HepG2 (cell line): ENCODE measurements around the gene LGALS8. TPM values are rescaled to one million over a fixed set of nuclear protein-coding genes. Genes with fewer than 3 reads are reported as not detected.

ENCODE experiments used
- ATF6 ChIP-seq: sonication (generic); formaldehyde crosslinking; conservative IDR thresholded peaks from 2 replicates; pipeline ENCODE4 v1.4.0; 2020; ENCODE audit warnings: missing genetic modification reagents
- CCDC6 ChIP-seq: sonication (generic); formaldehyde crosslinking; IDR thresholded peaks from 2 replicates; pipeline ENCODE4 v1.8.1; 2022; ENCODE audit warnings: mild to moderate bottlenecking, missing genetic modification reagents, moderate library complexity
- DRAP1 ChIP-seq: IDR thresholded peaks from 2 replicates; pipeline ENCODE4 v1.6.1; 2016; ENCODE audit warnings: missing genetic modification reagents, missing compliant biosample characterization
- GPN1 ChIP-seq: sonication (generic); formaldehyde crosslinking; IDR thresholded peaks from 2 replicates; pipeline ENCODE4 v1.5.1; 2020; ENCODE audit warnings: missing genetic modification reagents, borderline replicate concordance
- GRHL1 ChIP-seq: sonication (generic); formaldehyde crosslinking; conservative IDR thresholded peaks from 2 replicates; pipeline ENCODE4 v1.8.0; 2022; ENCODE audit warnings: missing genetic modification reagents
- KDM4B ChIP-seq: sonication (generic); formaldehyde crosslinking; IDR thresholded peaks from 2 replicates; pipeline ENCODE4 v1.4.0; 2020; ENCODE audit warnings: missing genetic modification reagents
- RORA ChIP-seq: sonication (generic); formaldehyde crosslinking; IDR thresholded peaks from 2 replicates; pipeline ENCODE4 v1.5.0; 2020; ENCODE audit warnings: mild to moderate bottlenecking, missing genetic modification reagents, moderate library complexity
- ZNF143 ChIP-seq: sonication (generic); formaldehyde crosslinking; IDR thresholded peaks from 2 replicates; pipeline ENCODE4 v1.4.0; 2020; ENCODE audit warnings: missing genetic modification reagents
- ZNF567 ChIP-seq: sonication (generic); formaldehyde crosslinking; IDR thresholded peaks from 2 replicates; pipeline ENCODE4 v1.8.1; 2023; ENCODE audit warnings: mild to moderate bottlenecking, missing genetic modification reagents, borderline replicate concordance
- polyA plus RNA-seq, 8 experiments: library from polyadenylated mRNA; depleted of rRNA in 3 of 8; stranded (reverse) in 7 of 8; unstranded in 1 of 8; fragments of >200 nt; fragmentation: Illumina TruSeq in 4 of 8; extraction: Trizol in 4 of 8; gene quantifications; 2 replicates each; pipeline versions ENCODE4 v1.2.1 to v1.2.3, GENCODE V29; 2011 to 2016; ENCODE audit warnings: low read depth in 4 of 8, missing spikeins in 1 of 8, mixed read lengths in 1 of 8; ENCODE audit not compliant: insufficient read depth in 1 of 8
- total RNA-seq, 5 experiments: library from RNA; depleted of rRNA; stranded (reverse); fragments of >200 nt; fragmentation: Illumina TruSeq; extraction: Trizol; gene quantifications; 2 replicates each; pipeline ENCODE4 v1.2.3, GENCODE V29; 2016; ENCODE audit warnings: low read depth in 1 of 5
- TF ChIP-seq, protein P1 (sequence below): sonication (generic); formaldehyde crosslinking; IDR thresholded peaks from 2 replicates; pipeline ENCODE4 v1.5.1; 2020; ENCODE audit warnings: mild to moderate bottlenecking, missing genetic modification reagents, moderate library complexity
- TF ChIP-seq, protein P2 (sequence below): sonication (generic); formaldehyde crosslinking; IDR thresholded peaks from 2 replicates; pipeline ENCODE4 v1.5.1; 2020; ENCODE audit warnings: mild to moderate bottlenecking, missing genetic modification reagents, moderate library complexity
- TF ChIP-seq, protein P3 (sequence below): sonication (generic); IDR thresholded peaks from 2 replicates; pipeline ENCODE4 v1.6.1; 2016; ENCODE audit warnings: low read depth, borderline replicate concordance
- TF ChIP-seq, protein P4 (sequence below): IDR thresholded peaks from 2 replicates; pipeline ENCODE4 v1.4.0; 2020; ENCODE audit warnings: mild to moderate bottlenecking, missing genetic modification reagents

LGALS8 gene
- total and polyA plus RNA-seq, 2 of the 13 experiments (the other 11 are each of a cell fraction or from before 2014, with no cell fraction given) = 29.3 to 185 TPM

DNA sequence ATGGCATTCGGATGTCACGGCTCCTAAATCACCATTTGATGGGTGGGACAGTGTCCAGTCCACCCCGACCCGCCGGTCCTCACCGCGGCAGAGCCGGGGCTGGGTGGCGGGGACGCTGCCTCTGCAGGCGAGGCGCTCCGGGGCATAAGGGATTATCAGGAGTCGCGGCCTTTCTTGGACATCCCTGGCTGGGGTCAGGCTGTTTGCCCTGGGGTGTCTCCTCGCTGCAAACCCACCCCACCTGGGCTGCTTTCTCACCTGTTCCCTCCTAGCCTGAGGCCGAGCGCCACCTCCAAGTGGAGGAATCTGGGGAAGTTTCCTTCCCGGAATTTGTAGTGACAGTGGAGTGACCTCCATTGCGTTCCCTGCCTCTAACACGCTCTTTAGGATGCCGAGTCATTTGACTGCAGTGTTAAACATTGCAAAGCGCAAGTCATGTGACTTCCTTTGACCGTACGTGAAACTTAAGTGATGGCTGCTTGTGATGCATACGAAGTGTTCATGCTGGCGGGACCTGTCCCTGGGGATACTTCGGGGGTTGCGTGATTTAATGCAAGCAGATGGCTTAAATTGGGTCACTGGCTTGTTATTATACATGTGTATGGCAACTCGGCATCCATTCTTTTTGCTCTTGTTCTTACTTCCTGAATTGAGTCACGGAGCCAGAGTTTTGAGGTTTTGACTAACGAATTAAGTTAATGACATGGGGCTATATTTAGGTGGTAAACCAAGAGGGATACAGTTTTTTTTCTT, 536 bp downstream of the LGALS8 start (continued):
- TF ChIP-seq, protein P1, sequence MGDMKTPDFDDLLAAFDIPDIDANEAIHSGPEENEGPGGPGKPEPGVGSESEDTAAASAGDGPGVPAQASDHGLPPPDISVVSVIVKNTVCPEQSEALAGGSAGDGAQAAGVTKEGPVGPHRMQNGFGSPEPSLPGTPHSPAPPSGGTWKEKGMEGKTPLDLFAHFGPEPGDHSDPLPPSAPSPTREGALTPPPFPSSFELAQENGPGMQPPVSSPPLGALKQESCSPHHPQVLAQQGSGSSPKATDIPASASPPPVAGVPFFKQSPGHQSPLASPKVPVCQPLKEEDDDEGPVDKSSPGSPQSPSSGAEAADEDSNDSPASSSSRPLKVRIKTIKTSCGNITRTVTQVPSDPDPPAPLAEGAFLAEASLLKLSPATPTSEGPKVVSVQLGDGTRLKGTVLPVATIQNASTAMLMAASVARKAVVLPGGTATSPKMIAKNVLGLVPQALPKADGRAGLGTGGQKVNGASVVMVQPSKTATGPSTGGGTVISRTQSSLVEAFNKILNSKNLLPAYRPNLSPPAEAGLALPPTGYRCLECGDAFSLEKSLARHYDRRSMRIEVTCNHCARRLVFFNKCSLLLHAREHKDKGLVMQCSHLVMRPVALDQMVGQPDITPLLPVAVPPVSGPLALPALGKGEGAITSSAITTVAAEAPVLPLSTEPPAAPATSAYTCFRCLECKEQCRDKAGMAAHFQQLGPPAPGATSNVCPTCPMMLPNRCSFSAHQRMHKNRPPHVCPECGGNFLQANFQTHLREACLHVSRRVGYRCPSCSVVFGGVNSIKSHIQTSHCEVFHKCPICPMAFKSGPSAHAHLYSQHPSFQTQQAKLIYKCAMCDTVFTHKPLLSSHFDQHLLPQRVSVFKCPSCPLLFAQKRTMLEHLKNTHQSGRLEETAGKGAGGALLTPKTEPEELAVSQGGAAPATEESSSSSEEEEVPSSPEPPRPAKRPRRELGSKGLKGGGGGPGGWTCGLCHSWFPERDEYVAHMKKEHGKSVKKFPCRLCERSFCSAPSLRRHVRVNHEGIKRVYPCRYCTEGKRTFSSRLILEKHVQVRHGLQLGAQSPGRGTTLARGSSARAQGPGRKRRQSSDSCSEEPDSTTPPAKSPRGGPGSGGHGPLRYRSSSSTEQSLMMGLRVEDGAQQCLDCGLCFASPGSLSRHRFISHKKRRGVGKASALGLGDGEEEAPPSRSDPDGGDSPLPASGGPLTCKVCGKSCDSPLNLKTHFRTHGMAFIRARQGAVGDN (CRISPR knock-in tag) = peak; percentile 82
- TF ChIP-seq, protein P2, sequence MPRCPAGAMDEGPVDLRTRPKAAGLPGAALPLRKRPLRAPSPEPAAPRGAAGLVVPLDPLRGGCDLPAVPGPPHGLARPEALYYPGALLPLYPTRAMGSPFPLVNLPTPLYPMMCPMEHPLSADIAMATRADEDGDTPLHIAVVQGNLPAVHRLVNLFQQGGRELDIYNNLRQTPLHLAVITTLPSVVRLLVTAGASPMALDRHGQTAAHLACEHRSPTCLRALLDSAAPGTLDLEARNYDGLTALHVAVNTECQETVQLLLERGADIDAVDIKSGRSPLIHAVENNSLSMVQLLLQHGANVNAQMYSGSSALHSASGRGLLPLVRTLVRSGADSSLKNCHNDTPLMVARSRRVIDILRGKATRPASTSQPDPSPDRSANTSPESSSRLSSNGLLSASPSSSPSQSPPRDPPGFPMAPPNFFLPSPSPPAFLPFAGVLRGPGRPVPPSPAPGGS (CRISPR knock-in tag) = peak; percentile 26; the same call in 1 of the 2 replicates
- TF ChIP-seq GPN1 (no peak), CCDC6 (CRISPR knock-in tag) (no peak), ZNF567 (CRISPR knock-in tag) (no peak), RORA (CRISPR knock-in tag) (no peak), DRAP1 (CRISPR knock-in tag) (peak; percentile 93), ZNF143 (no peak), KDM4B (CRISPR knock-in tag) (no peak), ATF6 (no peak), GRHL1 (CRISPR knock-in tag) (no peak)
- TF ChIP-seq, protein P3, sequence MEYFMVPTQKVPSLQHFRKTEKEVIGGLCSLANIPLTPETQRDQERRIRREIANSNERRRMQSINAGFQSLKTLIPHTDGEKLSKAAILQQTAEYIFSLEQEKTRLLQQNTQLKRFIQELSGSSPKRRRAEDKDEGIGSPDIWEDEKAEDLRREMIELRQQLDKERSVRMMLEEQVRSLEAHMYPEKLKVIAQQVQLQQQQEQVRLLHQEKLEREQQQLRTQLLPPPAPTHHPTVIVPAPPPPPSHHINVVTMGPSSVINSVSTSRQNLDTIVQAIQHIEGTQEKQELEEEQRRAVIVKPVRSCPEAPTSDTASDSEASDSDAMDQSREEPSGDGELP = peak; percentile 33; the same call in 1 of the 2 replicates
- TF ChIP-seq, protein P4, sequence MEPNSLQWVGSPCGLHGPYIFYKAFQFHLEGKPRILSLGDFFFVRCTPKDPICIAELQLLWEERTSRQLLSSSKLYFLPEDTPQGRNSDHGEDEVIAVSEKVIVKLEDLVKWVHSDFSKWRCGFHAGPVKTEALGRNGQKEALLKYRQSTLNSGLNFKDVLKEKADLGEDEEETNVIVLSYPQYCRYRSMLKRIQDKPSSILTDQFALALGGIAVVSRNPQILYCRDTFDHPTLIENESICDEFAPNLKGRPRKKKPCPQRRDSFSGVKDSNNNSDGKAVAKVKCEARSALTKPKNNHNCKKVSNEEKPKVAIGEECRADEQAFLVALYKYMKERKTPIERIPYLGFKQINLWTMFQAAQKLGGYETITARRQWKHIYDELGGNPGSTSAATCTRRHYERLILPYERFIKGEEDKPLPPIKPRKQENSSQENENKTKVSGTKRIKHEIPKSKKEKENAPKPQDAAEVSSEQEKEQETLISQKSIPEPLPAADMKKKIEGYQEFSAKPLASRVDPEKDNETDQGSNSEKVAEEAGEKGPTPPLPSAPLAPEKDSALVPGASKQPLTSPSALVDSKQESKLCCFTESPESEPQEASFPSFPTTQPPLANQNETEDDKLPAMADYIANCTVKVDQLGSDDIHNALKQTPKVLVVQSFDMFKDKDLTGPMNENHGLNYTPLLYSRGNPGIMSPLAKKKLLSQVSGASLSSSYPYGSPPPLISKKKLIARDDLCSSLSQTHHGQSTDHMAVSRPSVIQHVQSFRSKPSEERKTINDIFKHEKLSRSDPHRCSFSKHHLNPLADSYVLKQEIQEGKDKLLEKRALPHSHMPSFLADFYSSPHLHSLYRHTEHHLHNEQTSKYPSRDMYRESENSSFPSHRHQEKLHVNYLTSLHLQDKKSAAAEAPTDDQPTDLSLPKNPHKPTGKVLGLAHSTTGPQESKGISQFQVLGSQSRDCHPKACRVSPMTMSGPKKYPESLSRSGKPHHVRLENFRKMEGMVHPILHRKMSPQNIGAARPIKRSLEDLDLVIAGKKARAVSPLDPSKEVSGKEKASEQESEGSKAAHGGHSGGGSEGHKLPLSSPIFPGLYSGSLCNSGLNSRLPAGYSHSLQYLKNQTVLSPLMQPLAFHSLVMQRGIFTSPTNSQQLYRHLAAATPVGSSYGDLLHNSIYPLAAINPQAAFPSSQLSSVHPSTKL = peak; percentile 49
